ENCODE results near the gene ZNF787.

ZNF787 gene

GRCh38 chr19:56094449-56094848 lies 26.6 kb downstream of the ZNF787 start:
- H3K27me3 ChIP-seq (ENCODE audit: control insufficient read depth, insufficient read depth, low read length), result no peaks in the 10 kb centered on the region
- H3K4me1 ChIP-seq (ENCODE audit: control insufficient read depth, insufficient read depth, low read length), result peaks cover 20% of the 10 kb centered on the region
- peaks cover 3% of the 10 kb centered on the region; the same call in 1 of the 2 replicates for H3K9me3 ChIP-seq (ENCODE audit: control insufficient read depth, insufficient read depth, low read depth, low read length)
- no peak overlapping the region for H3K27ac ChIP-seq (ENCODE audit: low read depth, low read length)
- H3K4me3 ChIP-seq (ENCODE audit: low read depth, low read length), result no peak overlapping the region
- no peak overlapping the region for H3K9ac ChIP-seq (ENCODE audit: low read length)
- peaks cover 48% of the 10 kb centered on the region for H3K36me3 ChIP-seq (ENCODE audit: control insufficient read depth, insufficient read depth, low read length)

- peaks cover 3% of the 10 kb centered on the region; the same call in 1 of the 2 replicates for H3K9me3 ChIP-seq (ENCODE audit: control insufficient read depth, insufficient read depth, low read depth, low read length)
- H3K4me3 ChIP-seq (ENCODE audit: low read depth, low read length), result no peak overlapping the region
- peaks cover 20% of the 10 kb centered on the region for H3K4me1 ChIP-seq (ENCODE audit: control insufficient read depth, insufficient read depth, low read length)
- H3K9ac ChIP-seq (ENCODE audit: low read length), result no peak overlapping the region
- H3K27me3 ChIP-seq (ENCODE audit: control insufficient read depth, insufficient read depth, low read length), result no peaks in the 10 kb centered on the region
- H3K27ac ChIP-seq (ENCODE audit: low read depth, low read length), result no peak overlapping the region
- H3K36me3 ChIP-seq (ENCODE audit: control insufficient read depth, insufficient read depth, low read length), result peaks cover 52% of the 10 kb centered on the region
Measured at GRCh38 chr19:56092685-56093631, 28.1 kb downstream of the ZNF787 start.

- H3K4me1 ChIP-seq (ENCODE audit: control insufficient read depth, insufficient read depth, low read length), result peaks cover 20% of the 10 kb centered on the region
- H3K36me3 ChIP-seq (ENCODE audit: control insufficient read depth, insufficient read depth, low read length), result peaks cover 50% of the 10 kb centered on the region
- H3K27me3 ChIP-seq (ENCODE audit: control insufficient read depth, insufficient read depth, low read length), result no peaks in the 10 kb centered on the region
- no peak overlapping the region for H3K4me3 ChIP-seq (ENCODE audit: low read depth, low read length)
- no peak overlapping the region for H3K9ac ChIP-seq (ENCODE audit: low read length)
- peaks cover 3% of the 10 kb centered on the region; the same call in 1 of the 2 replicates for H3K9me3 ChIP-seq (ENCODE audit: control insufficient read depth, insufficient read depth, low read depth, low read length)
- H3K27ac ChIP-seq (ENCODE audit: low read depth, low read length), result no peak overlapping the region
Measured at GRCh38 chr19:56091751-56092546, 29.1 kb downstream of the ZNF787 start.

GRCh38 chr19:56091066-56091490 lies 30.0 kb downstream of the ZNF787 start:
- 0 out of 2 replicates have a peak overlapping the region, but pooled peaks have one; percentile 20 for H3K27ac ChIP-seq (ENCODE audit: low read depth, low read length)
- no peak overlapping the region for H3K4me3 ChIP-seq (ENCODE audit: low read depth, low read length)

GRCh38 chr19:56089344-56089743 lies 31.8 kb downstream of the ZNF787 start:
- no peaks in the 10 kb centered on the region for H3K27me3 ChIP-seq (ENCODE audit: control insufficient read depth, insufficient read depth, low read length)
- no peak overlapping the region for H3K4me3 ChIP-seq (ENCODE audit: low read depth, low read length)
- peaks cover 44% of the 10 kb centered on the region for H3K36me3 ChIP-seq (ENCODE audit: control insufficient read depth, insufficient read depth, low read length)
- H3K9ac ChIP-seq (ENCODE audit: low read length), result no peak overlapping the region
- no peak overlapping the region for H3K27ac ChIP-seq (ENCODE audit: low read depth, low read length)
- H3K4me1 ChIP-seq (ENCODE audit: control insufficient read depth, insufficient read depth, low read length), result peaks cover 41% of the 10 kb centered on the region
- peaks cover 3% of the 10 kb centered on the region; the same call in 1 of the 2 replicates for H3K9me3 ChIP-seq (ENCODE audit: control insufficient read depth, insufficient read depth, low read depth, low read length)

More at GRCh38 chr19:56091066-56091490, 30.0 kb downstream of the ZNF787 start:
- peak overlapping the region; percentile 46 for H3K9ac ChIP-seq (ENCODE audit: low read length)
- H3K9me3 ChIP-seq (ENCODE audit: control insufficient read depth, insufficient read depth, low read depth, low read length), result peaks cover 3% of the 10 kb centered on the region; the same call in 1 of the 2 replicates
- no peaks in the 10 kb centered on the region for H3K27me3 ChIP-seq (ENCODE audit: control insufficient read depth, insufficient read depth, low read length)
- peaks cover 28% of the 10 kb centered on the region for H3K4me1 ChIP-seq (ENCODE audit: control insufficient read depth, insufficient read depth, low read length)
- H3K36me3 ChIP-seq (ENCODE audit: control insufficient read depth, insufficient read depth, low read length), result peaks cover 48% of the 10 kb centered on the region

GRCh38 chr19:56088497-56089215 lies 32.4 kb downstream of the ZNF787 start:
- H3K36me3 ChIP-seq (ENCODE audit: control insufficient read depth, insufficient read depth, low read length), result peaks cover 41% of the 10 kb centered on the region

GRCh38 chr19:56087647-56088496 lies 33.2 kb downstream of the ZNF787 start:
- H3K36me3 ChIP-seq (ENCODE audit: control insufficient read depth, insufficient read depth, low read length), result peaks cover 37% of the 10 kb centered on the region
- H3K9me3 ChIP-seq (ENCODE audit: control insufficient read depth, insufficient read depth, low read depth, low read length), result peaks cover 2% of the 10 kb centered on the region; the same call in 1 of the 2 replicates
- H3K27ac ChIP-seq (ENCODE audit: low read depth, low read length), result no peak overlapping the region
- H3K4me1 ChIP-seq (ENCODE audit: control insufficient read depth, insufficient read depth, low read length), result peaks cover 43% of the 10 kb centered on the region
- no peak overlapping the region for H3K9ac ChIP-seq (ENCODE audit: low read length)
- no peaks in the 10 kb centered on the region for H3K27me3 ChIP-seq (ENCODE audit: control insufficient read depth, insufficient read depth, low read length)
- H3K4me3 ChIP-seq (ENCODE audit: low read depth, low read length), result no peak overlapping the region

More at GRCh38 chr19:56088497-56089215, 32.4 kb downstream of the ZNF787 start:
- H3K27ac ChIP-seq (ENCODE audit: low read depth, low read length), result no peak overlapping the region
- H3K9me3 ChIP-seq (ENCODE audit: control insufficient read depth, insufficient read depth, low read depth, low read length), result peaks cover 3% of the 10 kb centered on the region; the same call in 1 of the 2 replicates
- peaks cover 44% of the 10 kb centered on the region for H3K4me1 ChIP-seq (ENCODE audit: control insufficient read depth, insufficient read depth, low read length)
- no peak overlapping the region for H3K4me3 ChIP-seq (ENCODE audit: low read depth, low read length)
- no peak overlapping the region for H3K9ac ChIP-seq (ENCODE audit: low read length)
- no peaks in the 10 kb centered on the region for H3K27me3 ChIP-seq (ENCODE audit: control insufficient read depth, insufficient read depth, low read length)

GRCh38 chr19:56086671-56087430 lies 34.2 kb downstream of the ZNF787 start:
- H3K4me3 ChIP-seq (ENCODE audit: low read depth, low read length), result no peak overlapping the region
- no peaks in the 10 kb centered on the region for H3K9me3 ChIP-seq (ENCODE audit: control insufficient read depth, insufficient read depth, low read depth, low read length)
- H3K36me3 ChIP-seq (ENCODE audit: control insufficient read depth, insufficient read depth, low read length), result peaks cover 32% of the 10 kb centered on the region
- H3K9ac ChIP-seq (ENCODE audit: low read length), result no peak overlapping the region
- H3K27me3 ChIP-seq (ENCODE audit: control insufficient read depth, insufficient read depth, low read length), result no peaks in the 10 kb centered on the region
- peaks cover 34% of the 10 kb centered on the region for H3K4me1 ChIP-seq (ENCODE audit: control insufficient read depth, insufficient read depth, low read length)
- no peak overlapping the region for H3K27ac ChIP-seq (ENCODE audit: low read depth, low read length)

- H3K4me3 ChIP-seq (ENCODE audit: low read depth, low read length), result no peak overlapping the region
- no peaks in the 10 kb centered on the region for H3K27me3 ChIP-seq (ENCODE audit: control insufficient read depth, insufficient read depth, low read length)
- no peaks in the 10 kb centered on the region for H3K9me3 ChIP-seq (ENCODE audit: control insufficient read depth, insufficient read depth, low read depth, low read length)
- peaks cover 31% of the 10 kb centered on the region for H3K4me1 ChIP-seq (ENCODE audit: control insufficient read depth, insufficient read depth, low read length)
- H3K9ac ChIP-seq (ENCODE audit: low read length), result no peak overlapping the region
- no peak overlapping the region for H3K27ac ChIP-seq (ENCODE audit: low read depth, low read length)
- peaks cover 24% of the 10 kb centered on the region for H3K36me3 ChIP-seq (ENCODE audit: control insufficient read depth, insufficient read depth, low read length)
Measured at GRCh38 chr19:56085571-56086275, 35.4 kb downstream of the ZNF787 start.

Data from HUES6 (cell line).